ENCODE data around the gene PILRA. TPM values are rescaled to one million over a fixed set of nuclear protein-coding genes. Genes with fewer than 3 reads are reported as not detected.

The PILRA gene
- total RNA-seq, 4 donors from 2014 or later: 5.8 to 9.5 (median 5.9) TPM

DNA sequence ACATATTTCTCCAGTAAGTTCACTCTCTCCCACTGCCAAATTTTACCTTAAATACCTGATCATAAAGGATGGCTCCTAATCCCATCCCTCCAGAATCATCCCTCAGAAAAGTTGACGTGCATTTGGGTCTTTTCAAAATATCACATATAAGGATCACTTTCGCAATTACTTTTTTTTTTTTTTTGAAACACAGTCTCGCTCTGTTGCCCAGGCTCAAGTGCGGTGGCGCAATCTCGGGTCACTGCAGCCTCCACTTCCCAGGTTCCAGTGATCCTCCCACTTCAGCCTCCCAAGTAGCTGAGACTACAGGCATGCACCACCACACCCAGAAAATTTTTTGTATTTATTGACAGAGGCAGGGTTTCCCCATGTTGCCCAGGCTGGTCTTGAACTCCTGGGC lies 37.8 kb downstream of the PILRA start:
- Histone ChIP-seq H3K27ac (no peak overlapping the region), H3K36me3 (no peaks in the 10 kb centered on the region), H3K27me3 (no peaks in the 10 kb centered on the region), H3K9me3 (no peaks in the 10 kb centered on the region), H3K4me3 (no peak overlapping the region), H3K4me1 (no peaks in the 10 kb centered on the region)
- DNase-seq: no peak
- TF ChIP-seq POLR2A (IDR thresholded peaks at IDR 0.05): no peak
- TF ChIP-seq, protein P1, sequence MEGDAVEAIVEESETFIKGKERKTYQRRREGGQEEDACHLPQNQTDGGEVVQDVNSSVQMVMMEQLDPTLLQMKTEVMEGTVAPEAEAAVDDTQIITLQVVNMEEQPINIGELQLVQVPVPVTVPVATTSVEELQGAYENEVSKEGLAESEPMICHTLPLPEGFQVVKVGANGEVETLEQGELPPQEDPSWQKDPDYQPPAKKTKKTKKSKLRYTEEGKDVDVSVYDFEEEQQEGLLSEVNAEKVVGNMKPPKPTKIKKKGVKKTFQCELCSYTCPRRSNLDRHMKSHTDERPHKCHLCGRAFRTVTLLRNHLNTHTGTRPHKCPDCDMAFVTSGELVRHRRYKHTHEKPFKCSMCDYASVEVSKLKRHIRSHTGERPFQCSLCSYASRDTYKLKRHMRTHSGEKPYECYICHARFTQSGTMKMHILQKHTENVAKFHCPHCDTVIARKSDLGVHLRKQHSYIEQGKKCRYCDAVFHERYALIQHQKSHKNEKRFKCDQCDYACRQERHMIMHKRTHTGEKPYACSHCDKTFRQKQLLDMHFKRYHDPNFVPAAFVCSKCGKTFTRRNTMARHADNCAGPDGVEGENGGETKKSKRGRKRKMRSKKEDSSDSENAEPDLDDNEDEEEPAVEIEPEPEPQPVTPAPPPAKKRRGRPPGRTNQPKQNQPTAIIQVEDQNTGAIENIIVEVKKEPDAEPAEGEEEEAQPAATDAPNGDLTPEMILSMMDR (IDR thresholded peaks at IDR 0.05): no peak

DNA sequence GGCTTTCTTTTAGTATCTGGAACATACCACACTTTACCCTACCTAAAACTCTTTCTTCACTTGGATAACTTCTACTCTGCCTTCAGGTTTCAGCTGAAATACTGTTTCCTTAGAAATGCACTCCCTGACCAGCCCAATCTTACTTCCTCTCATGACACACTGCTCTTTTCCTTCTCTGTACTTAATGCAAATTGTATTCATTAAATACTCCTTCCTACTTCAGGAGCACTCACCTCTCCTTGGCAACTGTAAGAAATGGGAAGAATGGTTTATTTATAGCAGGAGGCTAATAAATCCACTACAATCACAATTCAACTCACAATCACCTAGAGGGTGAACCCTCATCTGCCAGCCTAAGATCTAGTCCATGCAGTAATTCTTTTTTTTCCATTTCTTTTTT lies 40.1 kb downstream of the PILRA start:
- Histone ChIP-seq H3K4me3 (no peak overlapping the region), H3K9me3 (no peaks in the 10 kb centered on the region), H3K27me3 (no peaks in the 10 kb centered on the region), H3K4me1 (no peaks in the 10 kb centered on the region), H3K27ac (no peak overlapping the region), H3K36me3 (no peaks in the 10 kb centered on the region)
- TF ChIP-seq POLR2A (IDR thresholded peaks at IDR 0.05): no peak
- TF ChIP-seq, protein P1 (IDR thresholded peaks at IDR 0.05): no peak
- no peak for DNase-seq

DNA sequence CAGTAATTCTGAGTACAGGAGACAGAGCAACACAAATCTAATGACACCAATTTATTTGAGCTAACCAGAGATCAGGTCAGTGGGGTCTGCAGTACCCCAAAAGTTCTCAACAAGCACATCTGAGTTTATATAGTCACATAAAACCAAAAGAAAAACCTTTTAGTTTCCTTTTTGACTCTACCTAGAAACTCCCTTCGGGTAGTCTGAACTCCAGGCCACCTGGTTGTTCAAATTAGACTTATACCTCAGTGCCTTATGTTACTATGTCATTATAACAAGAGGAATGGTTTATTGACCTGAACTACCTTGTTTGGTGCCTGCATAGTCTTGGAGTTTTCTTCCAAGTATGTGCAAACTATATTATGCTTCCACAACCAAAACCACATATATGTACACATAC lies 40.6 kb downstream of the PILRA start:
- Histone ChIP-seq H3K4me3 (no peak overlapping the region), H3K27me3 (no peaks in the 10 kb centered on the region), H3K4me1 (no peaks in the 10 kb centered on the region), H3K9me3 (no peaks in the 10 kb centered on the region), H3K27ac (no peak overlapping the region), H3K36me3 (no peaks in the 10 kb centered on the region)
- TF ChIP-seq, protein P1 (IDR thresholded peaks at IDR 0.05): no peak
- no peak for TF ChIP-seq POLR2A (IDR thresholded peaks at IDR 0.05)
- no peak for DNase-seq

DNA sequence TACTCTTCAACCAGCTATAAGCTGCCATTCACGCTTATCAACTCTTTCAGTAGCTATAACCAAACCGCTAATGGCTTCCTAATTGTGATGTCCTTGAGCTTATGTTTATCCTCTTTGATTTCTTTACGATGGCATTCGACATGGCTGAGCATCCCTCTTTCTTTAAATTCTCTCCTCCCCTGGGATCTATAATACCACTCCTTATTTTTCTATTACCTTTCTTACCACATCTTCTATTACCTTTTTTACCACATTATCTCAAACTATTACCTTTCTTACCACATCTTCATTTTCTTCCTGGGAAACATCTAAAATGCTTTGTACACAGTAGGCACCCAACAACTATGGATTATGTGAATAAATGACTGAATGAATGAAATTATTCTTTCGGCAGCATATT lies 42.2 kb downstream of the PILRA start:
- DNase-seq: no peak
- no peak for TF ChIP-seq POLR2A (IDR thresholded peaks at IDR 0.05)
- TF ChIP-seq, protein P1 (IDR thresholded peaks at IDR 0.05): no peak

DNA sequence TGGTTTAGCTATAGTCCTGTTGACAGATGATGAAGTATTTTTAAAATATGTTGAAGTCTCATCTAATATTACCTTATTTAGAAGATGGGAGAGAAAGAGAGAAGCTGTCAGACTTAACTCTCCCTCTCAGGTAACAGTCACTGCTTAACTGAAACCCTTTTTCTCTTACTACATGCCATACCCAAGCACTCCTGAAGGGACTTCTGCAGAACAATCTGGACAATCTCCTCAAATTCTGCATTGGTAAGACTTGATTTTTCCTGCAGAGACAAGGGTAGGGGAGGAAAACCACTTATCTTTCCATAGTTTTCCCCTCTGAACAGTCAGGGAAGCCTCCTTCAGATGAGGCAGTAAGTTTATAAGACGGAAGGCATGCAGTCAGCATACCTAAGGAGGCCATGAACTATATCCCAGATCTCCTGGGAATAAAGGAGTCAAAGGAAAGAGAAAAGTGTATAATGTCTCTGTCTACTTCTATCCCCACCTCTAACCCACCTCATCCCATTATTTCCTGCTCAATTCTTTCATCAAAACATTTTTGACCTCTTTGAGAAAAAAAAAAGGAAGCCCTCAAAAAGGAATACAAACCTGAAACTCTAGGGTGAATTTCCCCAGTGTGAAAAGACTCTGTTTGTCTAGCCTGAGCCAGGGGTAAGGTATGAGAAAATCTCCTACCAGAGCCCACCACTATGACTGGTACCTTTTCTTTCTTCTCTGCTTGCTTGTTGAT lies 45.8 kb downstream of the PILRA start:
- TF ChIP-seq, protein P1 (IDR thresholded peaks at IDR 0.05): no peak
- TF ChIP-seq POLR2A (IDR thresholded peaks at IDR 0.05): no peak
- Histone ChIP-seq H3K4me1 (no peaks in the 10 kb centered on the region), H3K27me3 (no peaks in the 10 kb centered on the region), H3K27ac (no peak overlapping the region), H3K9me3 (no peaks in the 10 kb centered on the region), H3K4me3 (no peak overlapping the region), H3K36me3 (no peaks in the 10 kb centered on the region)
- DNase-seq: no peak

More for the DNA sequence above, 42.2 kb downstream of the PILRA start:
- Histone ChIP-seq H3K9me3 (no peaks in the 10 kb centered on the region), H3K4me3 (no peak overlapping the region), H3K36me3 (no peaks in the 10 kb centered on the region), H3K27ac (no peak overlapping the region), H3K4me1 (no peaks in the 10 kb centered on the region), H3K27me3 (no peaks in the 10 kb centered on the region)
